LNCaP clone FGC (cell line): ENCODE results near the gene RHCE.
"Not testable (repeated sequence)": the region's sequence is repeated elsewhere in the genome, so short reads cannot be mapped to it uniquely, and the experiment has no call there.

Experiments used
- DNase-seq: peaks from one replicate; pipeline ENCODE4 v3.0.0-alpha.2; 2011; ENCODE audit warnings: low read depth
- H3K4me3 ChIP-seq: 2 replicates; pipeline ENCODE4 v1.5.1; 2011; ENCODE audit warnings: mild to moderate bottlenecking, low read depth, low read length, control low read depth
- TF ChIP-seq, protein P1 (sequence below): IDR thresholded peaks from 2 replicates; pipeline ENCODE4 v1.5.1; 2012; ENCODE audit warnings: mild to moderate bottlenecking; ENCODE audit not compliant: control insufficient read depth, insufficient read depth; ENCODE audit errors: extremely low read depth

The RHCE gene

DNA sequence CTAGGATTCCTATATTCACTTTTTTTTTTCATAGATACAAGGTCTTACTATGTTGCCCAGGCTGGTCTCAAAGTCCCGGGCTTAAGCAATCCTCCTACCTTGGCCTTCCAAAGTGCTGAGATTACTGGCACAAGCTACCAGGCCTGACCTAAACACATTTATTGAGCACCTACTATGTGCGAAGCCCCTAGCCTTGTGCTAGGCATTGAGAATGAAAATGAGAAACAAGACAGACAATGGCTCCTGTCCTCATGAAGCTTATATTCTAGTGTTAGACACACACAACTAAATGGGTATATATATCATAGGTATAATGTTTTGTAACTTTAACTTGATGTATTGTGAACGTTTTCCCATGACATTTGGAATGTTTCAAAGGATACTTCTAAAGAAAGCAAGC is 71.0 kb downstream of the RHCE start:
- TF ChIP-seq, protein P1, sequence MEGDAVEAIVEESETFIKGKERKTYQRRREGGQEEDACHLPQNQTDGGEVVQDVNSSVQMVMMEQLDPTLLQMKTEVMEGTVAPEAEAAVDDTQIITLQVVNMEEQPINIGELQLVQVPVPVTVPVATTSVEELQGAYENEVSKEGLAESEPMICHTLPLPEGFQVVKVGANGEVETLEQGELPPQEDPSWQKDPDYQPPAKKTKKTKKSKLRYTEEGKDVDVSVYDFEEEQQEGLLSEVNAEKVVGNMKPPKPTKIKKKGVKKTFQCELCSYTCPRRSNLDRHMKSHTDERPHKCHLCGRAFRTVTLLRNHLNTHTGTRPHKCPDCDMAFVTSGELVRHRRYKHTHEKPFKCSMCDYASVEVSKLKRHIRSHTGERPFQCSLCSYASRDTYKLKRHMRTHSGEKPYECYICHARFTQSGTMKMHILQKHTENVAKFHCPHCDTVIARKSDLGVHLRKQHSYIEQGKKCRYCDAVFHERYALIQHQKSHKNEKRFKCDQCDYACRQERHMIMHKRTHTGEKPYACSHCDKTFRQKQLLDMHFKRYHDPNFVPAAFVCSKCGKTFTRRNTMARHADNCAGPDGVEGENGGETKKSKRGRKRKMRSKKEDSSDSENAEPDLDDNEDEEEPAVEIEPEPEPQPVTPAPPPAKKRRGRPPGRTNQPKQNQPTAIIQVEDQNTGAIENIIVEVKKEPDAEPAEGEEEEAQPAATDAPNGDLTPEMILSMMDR, result no peak
- no peak overlapping the region for H3K4me3 ChIP-seq
- no peak for DNase-seq

DNA sequence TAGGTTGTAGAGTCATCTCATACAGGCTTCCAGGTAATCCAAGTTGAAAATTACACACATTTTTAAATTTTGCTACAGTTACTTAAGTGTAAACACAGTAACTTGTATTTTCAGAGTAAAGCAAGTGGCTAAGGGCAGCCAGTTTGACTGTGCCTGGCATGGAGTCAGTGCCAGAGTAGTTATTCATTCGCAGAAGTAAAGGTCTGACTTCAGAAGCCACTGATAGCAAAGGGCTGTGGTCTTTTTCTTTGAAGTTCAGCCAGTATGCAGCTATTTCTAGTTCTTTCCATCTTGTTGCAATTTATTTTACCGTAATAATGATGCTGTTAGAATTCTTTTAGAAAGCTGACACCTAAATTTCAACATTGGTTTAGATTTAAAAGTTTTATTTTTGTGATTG is 73.1 kb downstream of the RHCE start:
- DNase-seq, result no peak
- H3K4me3 ChIP-seq, result no peak overlapping the region

DNA sequence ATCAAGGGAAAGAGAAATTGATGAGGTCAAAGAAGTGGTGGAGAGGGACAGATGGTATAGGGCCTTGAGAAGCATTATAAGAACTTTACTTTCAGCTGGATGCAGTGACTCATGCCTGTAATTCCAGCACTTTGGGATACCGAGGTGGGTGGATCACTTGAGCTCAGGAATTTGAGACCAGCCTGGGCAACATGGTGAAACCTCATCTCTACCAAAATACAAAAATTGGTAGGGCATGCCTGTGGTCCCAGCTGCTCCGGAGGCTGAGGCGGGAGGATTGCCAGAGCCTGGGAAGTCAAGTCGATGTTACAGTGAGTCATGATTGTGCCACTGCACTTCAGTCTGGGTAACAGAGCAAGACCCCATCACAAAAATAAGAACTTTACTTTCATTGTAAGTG is 76.8 kb downstream of the RHCE start:
- no peak for DNase-seq
- H3K4me3 ChIP-seq, result no peak overlapping the region
- TF ChIP-seq, protein P1, result no peak

More for the DNA sequence above, 73.1 kb downstream of the RHCE start:
- TF ChIP-seq, protein P1, result no peak

DNA sequence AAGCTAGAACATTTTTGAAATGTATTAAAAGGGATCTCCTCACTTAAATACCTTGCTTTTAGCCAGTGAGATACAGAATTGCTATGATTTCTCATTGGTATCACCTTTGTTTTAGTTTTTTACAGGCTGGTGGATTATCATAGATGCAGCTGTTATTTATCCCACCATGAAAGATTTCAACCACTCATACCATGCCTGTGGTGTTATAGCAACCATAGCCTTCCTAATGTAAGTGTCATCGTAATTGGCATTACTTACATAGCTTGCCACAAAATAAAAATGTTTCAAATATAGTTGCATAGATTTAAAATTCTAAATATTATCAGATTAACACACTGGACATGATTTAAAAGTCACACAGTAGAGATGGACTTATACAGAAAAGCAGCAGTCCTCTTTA is 77.8 kb downstream of the RHCE start:
- no peak for DNase-seq
- TF ChIP-seq, protein P1, result no peak
- H3K4me3 ChIP-seq, result no peak overlapping the region

DNA sequence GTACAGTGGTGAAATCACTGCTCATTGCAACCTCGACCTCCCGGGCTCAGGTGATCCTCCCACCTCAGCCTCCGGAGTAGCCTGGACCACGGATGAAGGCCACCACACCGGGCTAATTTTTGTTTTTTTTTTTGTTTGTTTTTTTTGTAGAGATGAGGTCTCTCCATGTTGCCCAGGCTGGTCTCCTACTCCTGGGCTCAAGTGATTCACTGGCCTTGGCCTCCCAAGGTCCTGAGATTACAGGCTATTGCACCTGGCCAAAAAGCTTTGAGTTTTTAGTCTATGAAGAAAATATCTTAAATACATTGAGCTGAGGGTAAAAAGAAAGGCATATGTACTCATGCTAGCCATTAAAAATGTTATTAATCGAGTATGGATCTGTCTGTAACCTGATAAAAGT is 78.9 kb downstream of the RHCE start:
- TF ChIP-seq, protein P1, result no peak
- no peak for DNase-seq
- no peak overlapping the region for H3K4me3 ChIP-seq

DNA sequence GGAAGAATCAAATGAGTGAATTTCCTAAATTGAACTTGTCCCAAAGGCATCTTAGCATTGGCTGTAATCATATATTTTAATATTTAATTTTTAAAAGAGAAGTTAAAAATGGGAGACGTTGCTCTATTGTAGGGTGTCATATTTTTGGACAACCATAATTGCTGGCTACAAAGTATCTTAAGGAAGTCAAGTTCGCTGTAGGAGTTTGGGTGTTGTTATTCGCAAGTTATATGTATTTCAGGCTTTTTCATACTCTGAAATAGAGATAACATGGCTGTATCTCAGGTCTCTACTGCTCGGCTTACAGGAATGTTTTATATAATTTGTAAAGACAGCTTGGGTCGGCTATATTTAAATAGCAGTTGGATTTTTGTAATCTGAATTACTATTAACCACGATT is 81.6 kb downstream of the RHCE start:
- H3K4me3 ChIP-seq, result peak overlapping the region; percentile 76
- no peak for DNase-seq
- TF ChIP-seq, protein P1, result no peak

DNA sequence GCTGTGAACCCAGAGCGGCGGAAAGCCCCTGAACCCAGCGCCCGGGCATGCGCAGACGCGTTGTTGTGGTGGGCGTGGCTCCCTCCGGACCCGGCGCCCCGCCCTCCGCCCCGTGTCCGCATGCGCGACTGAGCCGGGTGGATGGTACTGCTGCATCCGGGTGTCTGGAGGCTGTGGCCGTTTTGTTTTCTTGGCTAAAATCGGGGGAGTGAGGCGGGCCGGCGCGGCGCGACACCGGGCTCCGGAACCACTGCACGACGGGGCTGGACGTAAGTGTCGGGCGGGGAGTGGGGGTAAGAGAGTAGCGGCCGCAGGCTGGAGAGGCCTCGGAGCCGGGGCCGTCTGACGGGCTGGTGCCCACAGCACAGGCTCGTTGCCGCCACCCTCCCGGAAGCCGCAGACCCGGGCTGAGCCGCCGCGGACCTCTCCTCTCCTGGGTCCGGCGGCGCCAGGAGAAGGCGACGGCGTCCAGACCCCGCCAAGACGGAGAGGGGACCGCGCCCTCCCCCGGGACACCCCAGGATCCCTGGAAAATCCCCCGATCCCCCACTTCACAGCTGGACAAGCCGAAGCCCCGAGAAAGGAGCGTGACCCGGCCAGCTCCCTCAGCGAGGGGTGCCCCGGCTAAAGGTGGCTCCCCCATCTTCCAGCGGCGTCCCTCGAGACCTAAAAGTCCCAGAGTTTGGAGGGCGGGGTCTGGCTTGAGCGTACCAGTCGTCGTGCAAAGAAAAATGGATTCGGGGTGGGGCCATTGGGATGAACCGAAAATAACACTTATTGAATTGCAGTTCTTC is 82.2 kb downstream of the RHCE start, which contains the start of gene TMEM50A:
Gene TMEM50A (plus strand): TSS at position 147 of the 794 bp plus-strand sequence. CDS start 2,153 bp downstream, outside the sequence.
- TF ChIP-seq, protein P1, result no peak
- DNase-seq, result no peak
- peak within 1 kb of the TSS; percentile 76 for H3K4me3 ChIP-seq

DNA sequence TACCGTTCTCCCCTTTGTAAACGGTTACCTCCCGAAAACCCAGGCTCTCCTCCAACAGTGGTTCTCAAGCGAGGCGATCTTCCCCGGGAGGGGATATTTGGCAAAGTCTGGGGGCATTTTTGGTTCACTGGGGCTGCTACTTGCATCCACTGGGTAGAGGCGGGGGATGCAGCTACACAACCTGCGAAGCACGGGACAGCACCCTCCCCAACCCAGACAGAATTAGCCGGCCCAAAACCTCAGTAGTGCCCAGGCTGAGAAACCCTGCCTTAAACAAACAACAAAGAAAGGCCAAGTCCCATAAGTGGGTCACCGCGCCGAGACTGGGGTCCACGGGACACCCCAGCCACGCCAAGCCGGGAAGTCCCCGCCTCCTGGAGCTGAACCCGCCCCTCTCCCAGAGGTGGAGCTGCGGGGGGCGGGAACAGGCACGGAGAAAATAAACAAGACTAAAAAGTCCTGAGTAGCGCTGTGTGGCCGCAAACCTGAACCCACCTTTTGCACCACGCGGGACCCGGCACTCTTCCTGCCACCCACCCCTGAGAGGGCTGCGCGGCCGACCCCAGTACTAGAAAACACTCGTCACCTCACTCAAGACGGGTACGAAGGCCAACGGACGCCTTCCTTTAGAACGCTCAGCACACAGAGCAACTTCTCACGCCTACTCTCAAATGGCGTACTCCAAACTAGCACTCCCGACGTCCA is 83.0 kb downstream of the RHCE start:
- H3K4me3 ChIP-seq, result peak overlapping the region; percentile 76
- DNase-seq, result not testable (repeated sequence)

DNA sequence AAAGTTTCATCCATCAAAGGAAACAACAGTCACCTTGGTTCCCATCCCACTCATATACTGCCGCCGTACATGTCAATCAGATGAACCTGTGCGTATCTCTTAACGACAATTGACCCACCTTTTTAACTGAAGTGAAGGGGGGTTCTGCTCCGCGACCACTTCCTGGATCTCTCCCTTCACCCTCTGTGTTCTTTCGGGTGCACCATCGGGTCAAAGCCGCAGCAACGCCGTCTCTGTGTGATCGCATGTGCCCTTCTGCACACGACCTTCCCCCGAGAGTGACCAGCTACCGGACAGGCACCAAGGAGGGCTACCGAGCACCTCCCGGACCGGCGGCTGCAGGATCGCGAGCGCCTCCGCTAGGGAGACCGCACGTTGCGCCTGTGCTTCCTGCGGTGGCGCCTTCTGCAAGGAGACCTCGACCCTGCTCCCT is 83.7 kb downstream of the RHCE start:
- H3K4me3 ChIP-seq, result peak overlapping the region; percentile 40
- DNase-seq, result not testable (repeated sequence)
